HL-60 (cell line): ENCODE results near the gene CPAMD8.
"Not testable (repeated sequence)": the region's sequence is repeated elsewhere in the genome, so short reads cannot be mapped to it uniquely, and the experiment has no call there.

Source experiments
- DNase-seq, 2 experiments: peaks; one replicate each; pipeline ENCODE4 v3.0.0-alpha.2; 2010 to 2020; ENCODE audit warnings: low read depth in 1 of 2, low spot score in 1 of 2
- H3K27ac ChIP-seq: fragments of 250-450 bp; sonication (Bioruptor Pico); replicated peaks from 2 replicates; pipeline ENCODE4 v1.5.1; 2020; ENCODE audit warnings: mild to moderate bottlenecking, moderate library complexity
- H3K27me3 ChIP-seq: fragments of 250-450 bp; sonication (Bioruptor Pico); 2 replicates; pipeline ENCODE4 v1.5.1; 2021; ENCODE audit warnings: mild to moderate bottlenecking, moderate library complexity; ENCODE audit not compliant: insufficient read depth, poor library complexity, severe bottlenecking
- H3K4me3 ChIP-seq: replicated peaks from 2 replicates; pipeline ENCODE4 v1.5.1; 2011; ENCODE audit warnings: mild to moderate bottlenecking, control low read depth, low read length; ENCODE audit not compliant: insufficient read depth
- CTCF ChIP-seq: IDR thresholded peaks from one replicate; pipeline ENCODE4 v1.5.1; 2011; ENCODE audit warnings: low read length, control low read depth, inconsistent platforms; ENCODE audit not compliant: insufficient read depth
- GABPA ChIP-seq: IDR thresholded peaks from 2 replicates; pipeline ENCODE4 v1.6.1; 2012; ENCODE audit warnings: low read depth
- POLR2AphosphoS5 ChIP-seq: IDR thresholded peaks from 2 replicates; pipeline ENCODE4 v1.6.1; 2012; ENCODE audit warnings: low read depth
- REST ChIP-seq: IDR thresholded peaks from 2 replicates; pipeline ENCODE4 v1.6.1; 2012; ENCODE audit warnings: low read depth; ENCODE audit not compliant: insufficient replicate concordance
- SPI1 ChIP-seq: IDR thresholded peaks from 2 replicates; pipeline ENCODE4 v1.6.1; 2012; ENCODE audit warnings: low read depth, mild to moderate bottlenecking, borderline replicate concordance

Gene CPAMD8

GRCh38 chr19:17014212-17014861 is 12.3 kb downstream of the CPAMD8 start:
- H3K27ac ChIP-seq, H3K4me3 ChIP-seq, DNase-seq, H3K27me3 ChIP-seq: not testable (repeated sequence)

- H3K27ac ChIP-seq: no peak overlapping the region
- TF ChIP-seq REST (no peak), POLR2AphosphoS5 (no peak)
- no peak for DNase-seq
- H3K27me3 ChIP-seq: peaks cover 8% of the 10 kb centered on the region
- H3K4me3 ChIP-seq: no peak overlapping the region
Measured at GRCh38 chr19:17011485-17011884, 15.1 kb downstream of the CPAMD8 start.

GRCh38 chr19:17006579-17006978 is 20.0 kb downstream of the CPAMD8 start:
- no peak for DNase-seq
- Histone ChIP-seq H3K4me3 (no peak overlapping the region), H3K27ac (no peak overlapping the region), H3K27me3 (no peaks in the 10 kb centered on the region)
- TF ChIP-seq POLR2AphosphoS5: no peak
- TF ChIP-seq GABPA: no peak
- TF ChIP-seq REST: no peak
- TF ChIP-seq SPI1: no peak
- TF ChIP-seq CTCF: no peak

- TF ChIP-seq CTCF: no peak
- no peak for TF ChIP-seq POLR2AphosphoS5
- TF ChIP-seq SPI1: no peak
- TF ChIP-seq GABPA: no peak
- no peak for TF ChIP-seq REST
- Histone ChIP-seq H3K27ac (no peak overlapping the region), H3K4me3 (no peak overlapping the region), H3K27me3 (no peaks in the 10 kb centered on the region)
- no peak for DNase-seq
Measured at GRCh38 chr19:17005000-17005399, 21.6 kb downstream of the CPAMD8 start.
